DLD1 (cell line): ENCODE data around the gene EIF2B4.
"Not testable (repeated sequence)": the region's sequence is repeated elsewhere in the genome, so short reads cannot be mapped to it uniquely, and the experiment has no call there.

Source experiments
- in situ Hi-C: cut with HindIII; loops from 2 replicates; pipeline ENCODE4 v1.10.0; 2017; ENCODE audit warnings: low sequenced_read_pairs

EIF2B4 gene

DNA sequence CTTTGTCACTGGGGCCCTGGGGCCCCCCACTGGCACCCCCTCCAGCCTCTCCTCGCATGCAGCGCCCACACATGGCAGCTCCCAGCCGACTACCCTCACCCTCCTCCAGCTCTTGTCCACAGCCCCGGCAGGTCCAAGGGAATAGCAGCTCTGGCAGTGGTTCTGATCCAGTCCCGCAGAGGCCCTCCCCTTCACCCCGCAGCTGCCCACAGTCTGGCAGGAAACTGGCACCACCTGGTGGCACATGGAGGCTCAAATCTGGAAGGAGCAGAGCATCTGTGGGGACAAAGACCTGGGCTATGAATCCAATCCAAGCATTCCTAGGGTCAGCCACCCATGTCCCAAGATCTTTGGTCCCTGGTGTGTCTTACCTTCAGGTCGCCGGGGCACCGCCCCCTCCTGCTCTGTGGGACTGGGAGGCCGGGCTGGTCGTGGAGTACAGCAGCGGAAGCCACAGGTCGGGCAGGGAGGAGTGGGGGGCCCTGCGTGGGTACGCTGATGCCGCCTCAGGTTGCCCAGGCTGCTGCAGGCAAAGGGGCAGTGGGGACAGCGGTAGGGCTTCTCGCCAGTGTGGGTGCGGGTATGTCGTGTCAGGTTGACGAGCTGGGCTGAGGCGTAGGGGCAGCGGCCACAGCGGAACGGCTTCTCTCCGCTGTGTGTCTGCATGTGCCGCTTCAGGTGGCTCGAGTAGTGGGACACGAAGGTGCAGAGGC lies 8.1 kb upstream of the EIF2B4 start:
- in situ Hi-C loops, result no loop called here

DNA sequence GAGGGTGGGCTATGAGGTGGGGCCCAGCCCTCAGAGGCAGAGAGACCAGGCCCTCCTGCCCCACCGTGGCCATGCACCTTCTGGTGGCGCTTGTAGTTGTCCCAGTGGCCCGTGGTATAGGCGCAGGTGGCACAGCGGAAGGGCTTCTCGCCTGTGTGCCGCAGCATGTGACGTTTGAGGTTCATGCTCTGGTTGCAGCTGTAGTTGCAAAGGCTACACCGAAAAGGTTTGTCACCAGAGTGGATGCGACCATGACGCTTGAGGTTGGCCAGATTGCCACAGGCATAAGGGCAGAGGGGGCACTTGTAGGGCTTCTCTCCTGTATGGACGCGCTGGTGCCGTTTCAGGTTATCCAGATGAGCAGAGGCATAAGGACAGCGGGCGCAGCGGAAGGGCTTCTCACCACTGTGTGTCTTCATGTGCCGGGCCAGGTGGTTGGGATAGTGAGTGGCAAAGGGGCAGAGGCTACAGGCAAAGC lies 7.5 kb upstream of the EIF2B4 start:
- in situ Hi-C loops, result no loop called here

DNA sequence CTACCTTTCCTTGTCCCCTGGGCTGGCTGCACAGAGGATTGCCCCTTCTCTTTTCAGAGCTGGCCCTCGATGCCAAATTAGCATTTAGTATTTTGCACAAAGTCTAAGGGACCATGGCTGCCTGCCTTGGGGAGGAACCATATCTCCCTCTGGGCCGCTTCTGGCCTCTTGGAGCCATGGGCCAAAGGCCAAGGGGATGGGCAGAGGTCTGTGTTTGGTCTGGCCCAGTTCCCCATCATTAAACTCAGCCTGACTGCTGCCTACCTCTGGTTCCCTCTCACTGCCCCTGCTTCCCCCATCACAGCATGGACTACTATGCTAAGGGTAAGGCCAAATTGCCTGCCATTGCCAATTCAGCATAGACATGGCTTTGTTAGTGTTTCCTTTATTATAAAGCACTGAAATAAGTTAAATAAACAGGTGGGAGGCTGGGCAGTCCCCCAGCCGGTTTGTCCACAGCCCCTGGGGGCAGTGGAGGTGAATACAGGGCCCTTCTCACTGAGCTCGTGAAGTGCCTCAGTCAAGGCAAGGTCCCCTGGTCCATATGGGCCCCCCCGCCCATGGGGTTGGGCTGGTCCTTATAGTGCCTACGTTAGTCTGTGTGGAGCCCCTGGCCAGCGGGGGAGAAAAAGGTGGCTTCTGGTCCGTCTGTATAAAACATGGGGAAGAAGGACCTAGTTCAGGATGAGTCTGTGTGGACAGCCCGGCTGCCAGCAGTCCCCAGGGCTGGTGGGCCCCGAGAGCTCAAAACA lies 6.9 kb upstream of the EIF2B4 start:
- in situ Hi-C loops, result no loop called here

DNA sequence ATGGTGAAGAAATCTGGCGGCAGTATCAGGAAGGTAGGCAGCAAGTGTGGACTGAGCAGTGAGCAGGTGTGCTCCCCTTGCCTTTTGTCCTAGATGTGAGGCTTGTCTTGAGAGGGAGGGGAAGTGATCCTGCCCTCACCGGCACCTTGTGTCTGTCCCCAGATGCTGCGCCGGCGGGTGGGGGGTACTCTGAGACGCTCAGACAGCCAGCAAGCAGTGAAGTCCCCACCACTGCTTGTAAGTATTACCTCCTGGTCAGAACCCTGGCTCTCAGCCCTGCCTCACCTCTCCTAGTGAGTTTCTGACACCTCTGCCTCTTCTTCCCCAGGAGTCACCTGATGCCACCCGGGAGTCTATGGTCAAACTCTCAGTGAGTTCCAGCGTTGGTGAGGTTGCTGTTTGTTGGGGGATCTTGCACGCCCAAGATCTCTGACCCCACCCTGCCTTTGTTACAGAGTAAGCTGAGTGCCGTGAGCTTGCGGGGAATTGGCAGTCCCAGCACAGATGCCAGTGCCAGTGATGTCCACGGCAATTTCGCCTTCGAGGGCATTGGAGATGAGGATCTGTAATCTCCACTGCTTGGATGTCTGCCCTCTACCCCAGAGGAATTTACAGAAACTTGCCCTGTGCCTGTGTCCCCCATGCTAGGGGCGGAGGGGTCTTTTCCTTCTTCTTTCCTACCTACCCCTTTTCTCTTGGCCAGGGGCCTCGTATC lies 6.2 kb upstream of the EIF2B4 start:
- in situ Hi-C loops, result no loop called here

DNA sequence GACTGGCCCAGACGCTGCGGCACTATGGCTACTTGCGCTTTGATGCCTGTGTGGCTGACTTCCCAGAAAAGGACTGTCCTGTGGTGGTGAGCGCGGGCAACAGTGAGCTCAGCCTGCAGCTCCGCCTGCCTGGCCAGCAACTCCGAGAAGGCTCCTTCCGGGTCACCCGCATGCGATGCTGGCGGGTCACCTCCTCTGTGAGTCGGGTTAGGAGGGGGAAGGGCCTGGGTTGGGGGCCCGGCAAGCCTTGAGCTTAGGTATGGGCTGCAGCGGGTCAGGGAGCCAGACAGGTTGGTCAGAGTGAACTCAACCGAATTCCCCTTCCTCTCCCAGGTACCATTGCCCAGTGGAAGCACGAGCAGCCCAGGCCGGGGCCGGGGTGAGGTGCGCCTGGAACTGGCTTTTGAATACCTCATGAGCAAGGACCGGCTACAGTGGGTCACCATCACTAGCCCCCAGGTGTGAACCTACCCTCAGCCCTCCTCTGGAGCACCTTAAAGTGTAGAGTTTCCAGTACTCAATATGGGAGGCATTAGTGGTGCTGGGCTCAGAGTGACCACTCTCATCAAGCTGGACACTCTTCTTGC lies 5.5 kb upstream of the EIF2B4 start:
- in situ Hi-C loops, result no loop called here

DNA sequence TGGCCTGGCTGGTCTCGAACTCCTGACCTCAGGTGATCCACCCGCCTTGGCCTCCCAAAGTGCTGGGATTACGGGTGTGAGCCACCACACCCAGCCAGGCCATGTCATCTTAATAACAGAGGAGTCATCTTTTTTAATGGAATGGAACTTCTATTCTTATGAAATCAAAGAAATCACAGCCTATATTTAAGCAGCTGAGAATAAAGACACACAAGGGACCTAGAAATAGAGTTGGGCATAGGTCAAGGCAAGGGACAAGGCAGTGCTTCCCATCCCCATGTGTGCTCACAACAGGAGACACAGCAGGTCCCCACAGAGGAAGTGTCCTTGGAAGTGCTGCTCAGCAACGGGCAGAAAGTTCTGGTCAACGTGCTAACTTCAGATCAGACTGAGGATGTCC lies 3.4 kb upstream of the EIF2B4 start:
- in situ Hi-C loops, result no loop called here

DNA sequence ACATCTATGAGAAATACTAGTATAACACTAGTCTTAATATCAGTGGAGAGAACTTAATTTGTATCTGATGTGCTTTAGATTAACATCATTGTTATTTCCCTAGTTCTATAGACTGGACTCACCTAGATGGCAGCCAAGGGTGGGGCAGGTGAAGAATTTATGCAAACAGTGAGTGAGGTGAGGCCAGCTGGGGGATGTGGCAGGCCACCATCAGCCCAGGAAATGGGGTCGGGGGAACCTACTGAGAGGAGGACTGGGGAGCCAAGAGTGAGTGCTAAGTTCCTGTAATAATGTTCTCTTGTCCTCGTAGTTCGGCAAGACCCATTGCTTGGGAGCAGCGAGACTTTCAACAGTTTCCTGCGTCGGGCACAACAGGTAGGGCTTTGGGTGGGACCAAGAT lies 2.8 kb upstream of the EIF2B4 start:
- in situ Hi-C loops, result no loop called here

DNA sequence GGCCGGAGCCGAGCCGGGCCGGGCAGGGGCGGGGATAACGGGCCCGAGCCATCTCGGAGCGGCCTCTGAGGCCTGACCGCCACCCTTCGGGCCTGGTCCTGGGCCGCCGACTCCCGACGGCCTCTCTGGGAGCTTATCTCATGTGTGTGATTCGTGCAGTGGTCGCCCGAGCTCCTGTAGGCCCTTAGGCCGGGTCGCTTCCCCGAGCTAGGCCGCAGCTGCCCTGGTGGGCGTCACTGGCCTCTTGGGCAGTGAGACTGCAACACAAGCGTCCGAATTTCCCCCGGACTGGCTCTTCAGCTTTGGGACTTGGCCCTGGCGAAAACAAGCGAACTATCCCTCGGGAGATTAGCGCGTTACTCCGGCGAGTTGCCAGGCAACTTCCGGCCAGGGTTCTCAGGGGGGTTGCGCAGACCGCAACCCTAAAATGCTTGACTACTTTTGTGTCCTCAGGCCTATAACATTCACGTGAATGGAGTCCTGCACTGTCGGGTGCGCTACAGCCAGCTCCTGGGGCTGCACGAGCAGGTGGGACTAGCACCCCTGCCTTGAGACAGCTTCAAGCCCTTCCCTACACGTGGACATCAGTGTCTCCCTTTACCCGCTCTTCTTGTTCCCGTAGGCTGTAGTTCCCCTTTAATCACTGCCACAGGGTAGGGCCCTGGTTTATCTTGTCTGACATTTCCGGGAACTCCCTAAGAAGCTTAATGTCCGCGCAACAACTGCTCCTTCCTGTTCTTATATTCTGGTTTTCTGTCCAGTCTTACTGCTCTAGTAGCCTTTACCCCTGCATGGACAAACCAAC lies 880 bp upstream of the EIF2B4 start:
- in situ Hi-C loops, result no loop called here

DNA sequence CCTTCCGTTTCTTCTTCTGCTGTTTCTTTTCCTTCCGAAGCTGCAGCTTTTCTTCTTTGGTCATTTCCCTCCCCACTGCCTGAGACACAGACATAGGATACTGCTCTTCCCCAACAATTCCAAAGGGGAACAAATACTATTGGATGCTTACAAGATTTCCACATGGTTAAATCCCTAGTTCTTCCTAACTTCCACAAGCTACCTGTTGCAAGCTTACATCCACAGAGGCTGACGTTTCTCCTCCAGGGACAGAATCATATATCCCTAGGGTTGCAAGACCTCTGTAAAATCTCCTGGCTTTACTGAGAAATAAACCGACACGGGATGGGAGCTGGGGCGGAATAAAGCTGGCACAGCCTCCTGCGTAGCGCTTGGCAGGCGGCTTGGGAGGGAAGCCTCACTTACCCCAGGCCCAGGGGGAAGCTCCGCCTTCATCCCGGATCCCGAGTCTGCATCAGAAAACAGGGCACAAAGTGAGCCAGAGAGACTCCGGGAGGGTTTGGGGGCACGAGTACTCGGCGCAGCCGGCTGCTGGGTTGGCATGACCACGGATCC lies 590 bp downstream of the EIF2B4 start:
- in situ Hi-C loops, result no loop called here

DNA sequence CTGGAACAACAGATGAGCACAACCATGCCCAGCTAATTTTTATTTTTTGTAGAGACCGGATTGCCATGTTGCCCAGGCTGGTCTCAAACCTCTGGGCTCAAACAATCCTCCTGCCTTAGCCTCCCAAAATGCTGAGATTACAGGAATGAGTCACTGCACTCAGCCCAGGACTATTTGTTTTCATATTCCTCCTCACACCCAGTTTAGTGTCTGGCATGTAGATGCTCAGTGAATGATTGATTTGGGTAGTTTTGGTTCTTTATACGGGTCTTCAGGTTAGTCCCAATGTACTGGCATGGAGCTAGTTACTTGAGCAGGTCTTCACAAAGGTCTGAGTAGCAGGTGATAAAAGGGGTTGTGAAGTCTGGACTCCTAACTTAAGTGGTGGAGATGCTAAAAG lies 6.2 kb downstream of the EIF2B4 start:
- in situ Hi-C loops, result no loop called here

DNA sequence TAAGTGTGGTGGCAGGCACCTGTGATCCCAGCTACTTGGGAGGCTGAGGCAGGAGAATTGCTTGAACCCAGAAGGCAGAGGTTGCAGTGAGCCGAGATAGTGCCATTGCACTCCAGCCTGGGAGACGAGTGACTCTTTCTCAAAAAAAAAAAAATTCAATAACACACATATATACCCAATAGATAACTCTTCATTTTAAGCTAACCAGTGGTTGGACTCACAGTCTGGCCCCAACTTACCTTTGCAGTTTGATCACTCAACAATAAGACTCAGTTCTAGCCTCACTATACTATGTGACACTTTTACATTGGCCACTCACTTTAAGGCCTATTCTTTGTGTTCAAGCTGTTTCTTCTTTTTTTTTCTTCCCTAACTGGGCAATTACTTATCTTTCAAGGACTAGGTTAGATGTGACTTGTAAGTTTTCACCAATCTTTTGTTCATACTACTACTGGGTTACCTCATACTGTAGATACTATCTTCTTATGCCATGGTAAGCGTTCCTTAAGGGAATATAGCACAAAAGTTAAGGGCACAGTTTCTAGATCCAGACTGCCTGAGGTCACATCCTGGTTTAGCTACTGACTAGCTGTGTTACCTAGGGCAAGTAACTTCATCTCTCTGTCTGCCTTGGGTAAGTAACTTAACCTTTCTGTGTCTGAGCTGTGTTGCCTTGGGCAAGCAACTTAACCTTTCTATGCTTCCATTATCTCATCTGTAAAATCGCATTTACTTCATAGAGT lies 7.3 kb downstream of the EIF2B4 start:
- in situ Hi-C loops, result no loop called here

DNA sequence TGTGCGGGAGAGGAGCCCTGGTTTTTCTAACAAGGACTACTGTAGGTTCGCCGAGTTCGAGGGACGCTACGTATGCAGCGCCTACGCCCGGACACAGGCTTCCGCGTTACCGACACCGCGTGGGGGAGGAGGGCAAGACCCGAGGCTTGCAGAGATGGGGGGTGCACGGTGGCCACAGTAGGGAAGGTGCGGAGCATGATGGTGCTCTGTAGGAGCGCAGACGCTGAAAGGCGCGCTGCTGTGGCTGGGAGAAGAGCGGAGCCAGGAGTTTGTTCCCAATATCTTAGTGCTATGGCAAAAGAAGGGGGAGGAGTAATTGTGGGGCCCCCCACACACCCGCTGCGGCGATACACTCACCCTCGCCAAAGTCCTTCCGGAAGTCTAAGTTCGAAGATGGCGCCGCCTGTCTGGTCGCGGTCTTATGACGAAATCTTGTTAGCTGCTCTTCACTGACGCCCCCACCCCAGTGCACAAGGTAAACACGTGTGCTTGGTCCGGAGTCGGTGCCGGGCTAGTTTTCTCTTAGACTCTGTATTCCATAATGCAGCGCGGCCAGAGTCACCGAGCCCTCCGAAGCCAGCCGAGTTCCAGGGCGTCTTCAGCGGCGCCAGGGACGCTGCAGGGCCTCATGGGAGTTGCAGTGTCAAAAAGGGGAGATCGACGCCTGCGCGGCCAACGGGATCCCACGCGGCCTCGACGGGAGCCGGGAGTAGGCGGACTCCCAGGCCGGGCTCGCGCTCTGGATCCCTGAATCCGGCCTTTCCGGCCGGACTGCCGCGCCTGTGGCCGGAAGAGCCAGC lies 13.6 kb downstream of the EIF2B4 start, which contains the start of gene GTF3C2:
TSS of gene GTF3C2 (minus strand) at position 383 of the 800 bp plus-strand sequence. CDS start 13,210 bp downstream, outside the sequence.
- in situ Hi-C loops, result no loop called here

DNA sequence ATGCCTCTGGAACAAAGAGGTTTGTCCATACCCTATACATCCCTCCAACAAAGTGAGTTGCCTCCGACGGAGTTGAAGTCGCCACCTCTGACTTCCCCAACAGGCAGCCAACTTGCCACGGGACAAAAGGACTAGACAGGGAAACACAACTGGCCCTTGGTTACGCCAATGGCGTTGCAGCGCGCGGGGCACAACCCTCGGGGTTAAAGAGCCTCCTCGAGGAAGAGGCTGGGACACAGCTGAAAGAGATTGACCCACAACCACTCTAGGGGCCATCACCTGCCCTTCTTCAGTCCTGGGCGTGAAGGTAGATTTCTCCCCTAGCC lies 14.1 kb downstream of the EIF2B4 start:
- in situ Hi-C loops, result no loop called here

DNA sequence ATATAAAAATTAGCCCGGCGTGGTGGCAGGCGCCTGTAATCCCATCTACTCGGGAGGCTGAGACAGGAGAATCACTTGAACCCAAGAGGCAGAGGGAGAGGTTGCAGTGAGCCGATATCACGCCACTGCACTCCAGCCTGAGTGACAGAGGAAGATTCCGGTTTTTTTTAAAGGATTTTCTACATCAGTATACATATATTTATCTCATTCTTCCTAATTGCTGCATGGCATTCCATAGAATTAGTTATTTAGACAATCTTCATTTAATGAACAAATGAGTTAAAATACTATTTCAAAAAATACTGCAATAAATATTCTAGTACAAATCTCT lies 15.6 kb downstream of the EIF2B4 start:
- in situ Hi-C loops, result no loop called here

DNA sequence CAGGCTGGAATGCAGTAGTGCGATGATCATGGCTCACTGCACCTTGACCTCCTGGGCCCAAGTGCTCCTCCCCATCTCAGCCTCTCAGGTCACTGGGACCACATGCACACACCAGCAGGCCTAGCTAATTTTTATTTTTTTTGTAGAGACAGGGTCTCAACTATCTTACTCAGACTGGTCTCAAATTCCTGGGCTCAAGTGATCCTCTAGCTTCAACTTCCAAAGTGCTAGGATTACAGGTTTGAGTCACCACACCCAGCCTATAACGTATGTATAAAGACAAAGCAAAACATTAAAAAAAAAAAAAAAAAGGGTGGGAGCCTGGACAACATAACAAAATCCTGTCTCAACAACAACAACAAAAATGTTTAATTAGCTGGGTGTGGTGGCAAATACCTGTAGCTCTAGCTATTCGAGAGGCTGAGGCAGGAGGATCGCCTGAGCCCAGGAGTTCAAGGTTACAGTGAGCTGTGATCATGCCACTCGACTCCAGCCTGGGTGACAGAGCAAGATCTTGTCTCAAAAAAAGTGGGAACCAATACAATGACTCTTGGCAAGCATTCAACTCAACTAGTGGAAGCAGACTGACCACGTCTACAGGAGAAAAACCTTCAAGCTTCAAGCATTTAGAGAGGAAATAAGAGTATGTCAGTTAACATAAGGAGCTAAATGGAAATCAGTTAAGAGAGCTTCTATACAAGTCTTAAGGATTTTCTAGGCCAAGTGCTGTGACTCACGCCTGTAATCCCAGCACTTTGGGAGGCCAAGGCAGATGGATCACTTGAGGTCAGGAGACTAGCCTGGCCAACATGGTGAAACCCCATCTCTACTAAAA lies 16.2 kb downstream of the EIF2B4 start:
- in situ Hi-C loops, result no loop called here

DNA sequence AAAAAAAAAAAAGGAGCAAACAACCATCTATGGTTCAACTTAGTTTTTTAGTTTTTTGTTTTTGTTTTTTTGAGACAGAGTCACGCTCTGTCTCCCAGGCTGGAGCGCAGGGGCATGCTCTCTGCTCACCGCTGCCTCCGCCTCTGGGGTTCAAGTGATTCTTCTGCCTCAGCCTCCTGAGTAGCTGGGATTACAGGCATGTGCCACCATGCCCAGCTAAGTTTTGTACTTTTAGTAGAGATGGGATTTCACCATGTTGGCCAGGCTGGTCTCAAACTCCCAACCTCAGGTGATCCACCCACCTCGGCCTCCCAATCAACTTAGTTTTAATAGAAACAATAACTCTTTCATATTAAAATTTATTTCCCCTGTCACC lies 16.8 kb downstream of the EIF2B4 start:
- in situ Hi-C loops, result not testable (repeated sequence)

DNA sequence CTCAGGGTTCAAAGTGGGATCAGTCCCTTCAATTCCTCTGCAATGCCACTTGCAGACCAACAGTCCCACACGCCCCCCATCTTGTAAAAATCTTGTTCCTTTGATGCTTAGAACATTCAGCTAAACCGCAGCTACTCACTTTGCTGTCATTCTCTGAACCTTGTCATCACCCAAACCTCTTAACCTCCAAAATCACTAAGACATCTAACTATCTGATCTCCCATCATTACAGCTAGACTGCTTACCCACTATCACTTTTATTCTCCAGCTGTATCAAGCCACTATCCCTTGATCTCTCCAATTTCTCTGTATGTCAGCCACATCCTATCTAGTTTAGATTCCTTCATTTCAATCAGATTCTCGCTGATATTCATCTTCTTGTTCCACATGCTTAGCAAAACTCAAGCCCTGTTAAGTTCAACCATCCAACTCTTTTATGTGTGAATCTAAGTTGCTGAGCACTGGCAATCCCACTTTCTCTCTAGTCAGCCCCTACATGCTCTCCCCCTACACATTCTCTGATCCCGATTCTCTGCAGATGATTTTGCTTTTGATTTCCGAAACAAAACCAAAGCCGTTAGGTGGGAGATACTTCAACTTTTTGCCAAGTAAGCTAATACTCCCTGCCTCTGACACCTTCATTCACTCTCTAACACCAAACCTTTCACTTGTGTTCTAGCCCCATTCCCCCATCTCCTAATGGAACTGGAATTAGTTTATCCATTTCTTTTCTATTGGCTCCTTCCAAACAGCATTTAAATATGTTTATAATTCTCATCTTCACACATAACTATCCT lies 18.1 kb downstream of the EIF2B4 start:
- in situ Hi-C loops, result no loop called here
